Fibroblast of skin of left biceps (primary cell): Measurements from ENCODE around the gene ZNF652.
"Not testable (repeated sequence)": the region's sequence is repeated elsewhere in the genome, so short reads cannot be mapped to it uniquely, and the experiment has no call there.

ENCODE experiments used
- DNase-seq, 2 experiments: peaks; one replicate each; pipeline ENCODE4 v3.0.0-alpha.2; 2013; ENCODE audit warnings: low read depth in 2 of 2

The ZNF652 gene

GRCh38 chr17:49261540-49261939 is 100.5 kb downstream of the ZNF652 start:
- not testable (repeated sequence) for DNase-seq

- DNase-seq = peak in 1 of 2 experiments; percentile 39
Measured at GRCh38 chr17:49260817-49261291, 101.2 kb downstream of the ZNF652 start.

GRCh38 chr17:49260011-49260816 is 101.8 kb downstream of the ZNF652 start:
- peak; percentile 23 to 35 for DNase-seq

DNA sequence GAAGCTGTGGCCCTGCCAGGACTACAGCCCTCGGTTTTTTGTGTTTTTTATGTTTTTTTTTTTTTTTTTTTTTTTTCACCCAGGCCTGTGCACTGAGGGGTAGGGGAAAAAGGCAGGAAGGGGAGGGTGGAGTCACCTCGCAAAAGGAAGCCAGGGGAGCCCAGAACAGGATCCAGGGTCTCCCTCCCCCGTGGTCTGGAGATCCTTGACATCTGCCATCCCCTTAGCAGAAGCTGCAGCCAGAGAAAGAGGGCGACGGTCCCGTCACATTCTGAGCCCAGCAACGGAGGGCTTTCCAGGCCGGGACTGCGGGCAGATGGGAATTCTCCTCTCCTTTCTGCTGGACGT is 102.4 kb downstream of the ZNF652 start:
- no peak for DNase-seq

GRCh38 chr17:49258394-49258793 is 103.7 kb downstream of the ZNF652 start:
- DNase-seq = no peak

DNA sequence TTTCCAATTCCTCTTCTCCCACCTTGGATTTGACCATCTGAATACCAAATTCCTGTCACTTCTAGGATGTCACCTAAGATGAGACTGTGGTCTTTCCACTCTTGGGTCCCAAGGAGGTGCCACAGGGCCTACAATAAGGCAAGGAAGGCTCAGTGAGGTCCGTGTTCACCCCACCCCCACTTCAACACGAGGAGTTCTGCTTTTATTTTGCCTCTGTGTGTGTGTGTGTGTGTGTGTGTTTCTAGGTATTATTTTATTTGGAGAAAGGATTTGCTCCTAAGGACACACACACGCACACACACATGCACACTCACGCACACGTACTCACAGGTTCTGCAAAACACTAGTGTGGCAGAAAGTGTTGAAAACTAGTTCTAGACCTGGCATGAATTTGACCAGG is 106.9 kb downstream of the ZNF652 start:
- DNase-seq = no peak

DNA sequence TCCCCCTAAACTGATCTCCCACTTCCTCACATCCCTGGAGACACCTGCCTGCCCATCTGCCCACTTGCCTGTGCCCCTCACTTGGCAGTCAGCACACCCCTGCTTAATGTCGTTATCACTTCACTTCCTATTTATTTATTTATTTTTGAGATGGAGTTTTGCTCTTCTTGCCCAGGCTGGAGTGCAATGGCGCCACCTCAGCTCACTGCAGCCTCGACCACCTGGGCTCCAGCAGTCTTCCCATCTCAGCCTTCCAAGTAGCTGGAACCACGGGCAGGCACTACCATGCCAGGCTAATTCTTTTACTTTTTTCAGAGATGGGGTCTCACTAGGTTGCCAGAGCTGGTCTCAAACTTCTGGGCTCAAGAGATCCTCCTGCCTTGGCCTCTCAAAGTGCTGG is 108.0 kb downstream of the ZNF652 start:
- no peak for DNase-seq

- DNase-seq = no peak
Measured at GRCh38 chr17:49252148-49252695, 109.8 kb downstream of the ZNF652 start.

DNA sequence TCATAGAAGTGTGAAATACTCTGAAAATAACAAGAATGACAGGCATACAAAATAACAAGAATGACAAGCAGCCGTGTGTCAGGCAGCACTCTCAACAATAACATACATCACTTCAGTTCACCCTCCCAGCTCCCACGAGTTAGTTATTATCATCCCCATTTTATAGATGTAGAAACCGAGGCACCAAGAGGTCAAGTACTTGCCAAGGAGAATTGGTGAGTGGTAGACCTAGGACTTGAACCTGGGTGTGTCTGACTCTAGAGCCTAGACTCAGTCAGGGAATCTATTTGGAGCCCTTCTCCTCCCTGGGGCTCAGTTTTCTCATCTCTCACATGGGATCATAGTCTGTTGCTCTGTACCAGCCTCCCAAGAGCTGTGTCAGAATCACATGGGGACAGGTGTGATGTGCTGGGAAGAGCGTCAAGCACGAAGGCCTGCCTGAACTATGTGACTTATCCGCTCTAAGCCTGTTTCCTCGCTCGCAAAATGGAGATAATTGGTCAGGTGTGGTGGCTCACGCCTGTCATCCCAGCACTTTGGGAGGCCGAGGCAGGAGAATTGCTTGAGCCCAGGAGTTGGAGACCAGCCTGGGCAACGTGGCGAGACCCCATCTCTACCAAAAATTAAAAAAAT is 112.0 kb downstream of the ZNF652 start:
- DNase-seq = no peak

GRCh38 chr17:49249292-49249794 is 112.7 kb downstream of the ZNF652 start:
- DNase-seq = no peak

DNA sequence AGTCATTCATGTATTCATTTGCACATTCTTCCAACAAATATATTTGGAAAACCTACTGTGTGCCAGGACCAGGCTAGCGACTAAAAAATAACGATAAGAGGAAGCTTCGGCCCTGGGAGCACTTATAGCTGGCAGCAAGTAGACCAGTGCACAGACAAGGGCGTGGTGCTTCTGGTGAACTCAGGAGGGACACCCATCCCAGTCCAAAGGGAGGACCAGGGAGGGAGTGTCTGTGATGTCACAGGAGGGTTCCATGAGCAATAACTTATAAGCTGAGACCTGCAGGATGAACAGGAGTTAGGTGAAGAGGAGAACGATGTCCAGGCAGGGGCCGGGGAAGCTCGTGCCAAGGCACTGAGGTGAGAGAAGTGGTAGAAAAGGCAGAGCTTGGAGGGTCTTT is 114.1 kb downstream of the ZNF652 start:
- DNase-seq = no peak

GRCh38 chr17:49244839-49245238 is 117.2 kb downstream of the ZNF652 start:
- no peak for DNase-seq
